Kidney (tissue), 14 donors: Measurements from ENCODE around the gene FAM222B. TPM values are rescaled to one million over a fixed set of nuclear protein-coding genes. Genes with fewer than 3 reads are reported as not detected.

Experiments used
- DNase-seq, 5 donors: peaks; one replicate each; pipeline ENCODE4 v3.0.0-alpha.2; 2013 to 2020
- FAIRE-seq: peaks from 2 replicates; lab custom pipeline; 2012; peaks lifted over from hg19 to GRCh38; lab: Jason Lieb, UNC
- H3K27ac ChIP-seq, 2 donors: one replicate each; pipeline ENCODE4 v1.7.0; 2013; ENCODE audit warnings: low read depth in 2 of 2, low read length in 2 of 2, inconsistent platforms in 1 of 2
- H3K27me3 ChIP-seq: one replicate; pipeline ENCODE4 v1.7.1; 2013; ENCODE audit warnings: low read length, inconsistent platforms; ENCODE audit not compliant: control insufficient read depth, insufficient read depth
- H3K36me3 ChIP-seq, 3 donors: one replicate each; pipeline versions ENCODE4 v1.7.0 to v1.7.1; 2013; ENCODE audit warnings: low read length in 3 of 3, control low read depth in 1 of 3, inconsistent platforms in 1 of 3; ENCODE audit not compliant: insufficient read depth in 3 of 3, control insufficient read depth in 2 of 3
- H3K4me1 ChIP-seq, 3 donors: one replicate each; pipeline versions ENCODE4 v1.7.0 to v1.7.1; 2013; ENCODE audit warnings: low read length in 3 of 3, inconsistent platforms in 1 of 3, low read depth in 1 of 3; ENCODE audit not compliant: control insufficient read depth in 2 of 3, insufficient read depth in 2 of 3
- H3K4me3 ChIP-seq, 3 donors: one replicate each; pipeline versions ENCODE4 v1.7.0 to v1.8.1; 2013; ENCODE audit warnings: low read length in 3 of 3, control low read depth in 1 of 3, inconsistent platforms in 1 of 3
- H3K9ac ChIP-seq, 3 donors: one replicate each; pipeline versions ENCODE4 v1.7.0 to v1.7.1; 2013; ENCODE audit warnings: low read length in 3 of 3, control low read depth in 1 of 3, inconsistent platforms in 1 of 3
- H3K9me3 ChIP-seq, 3 donors: one replicate each; pipeline versions ENCODE4 v1.7.0 to v1.7.1; 2013; ENCODE audit warnings: low read length in 3 of 3, control low read depth in 1 of 3, inconsistent platforms in 1 of 3; ENCODE audit not compliant: control insufficient read depth in 2 of 3, insufficient read depth in 1 of 3
- intact Hi-C: fragments of 100-400 bp; cut with DNase I; formaldehyde crosslinking; loops from one replicate; pipeline ENCODE4 v1.11.1; 2022
- polyA plus RNA-seq: library from polyadenylated mRNA; stranded (reverse); fragments of 350-450 nt; fragmentation: Illumina TruSeq; extraction: RNeasy Lipid Tissue Mini Kit (QIAGEN cat#74804); gene quantifications from one replicate; pipeline ENCODE4 v1.2.3, GENCODE V29; 2014; ENCODE audit warnings: low read depth, low replicate concordance; ENCODE audit not compliant: insufficient read depth
- total RNA-seq: library from RNA; stranded (reverse); fragmentation: NEBNext Ultra II Directional; extraction: Animal tissue kit (Norgen Biotek cat#: 25700); gene quantifications from one replicate; pipeline ENCODE4 v1.2.1, GENCODE V29; 2021
- TF ChIP-seq, protein P1 (sequence below): IDR thresholded peaks from 3 replicates; pipeline ENCODE4 v1.5.1; 2012; ENCODE audit warnings: mild to moderate bottlenecking, moderate library complexity, borderline replicate concordance; ENCODE audit not compliant: insufficient read depth; ENCODE audit errors: extremely low read depth
- donor health status: control.
- donor health status: control.
- donor health status: control.
- donor health status: control.
- donor health status: control.
- donor health status: DM: yes; HTN: yes; CAD: no.
- donor health status: Normal renal cell carcinoma (clear cell type).

The FAM222B gene
- total and polyA plus RNA-seq, 2 donors from 2014 or later: 13.0 to 31.0 TPM

GRCh38 chr17:28751600-28752366 lies 90.8 kb downstream of the FAM222B start:
- H3K4me3 ChIP-seq: no peak overlapping the region
- H3K36me3 ChIP-seq: peaks cover 10 to 40% (median 14%) of the 10 kb centered on the region in 3 donors
- no peak overlapping the region for H3K9ac ChIP-seq
- no peak overlapping the region for H3K27ac ChIP-seq
- H3K9me3 ChIP-seq: no peaks in the 10 kb centered on the region
- intact Hi-C loops: no loop called here
- no peaks in the 10 kb centered on the region for H3K27me3 ChIP-seq
- H3K4me1 ChIP-seq: peaks cover 3 to 39% (median 30%) of the 10 kb centered on the region in 3 donors
- TF ChIP-seq, protein P1, sequence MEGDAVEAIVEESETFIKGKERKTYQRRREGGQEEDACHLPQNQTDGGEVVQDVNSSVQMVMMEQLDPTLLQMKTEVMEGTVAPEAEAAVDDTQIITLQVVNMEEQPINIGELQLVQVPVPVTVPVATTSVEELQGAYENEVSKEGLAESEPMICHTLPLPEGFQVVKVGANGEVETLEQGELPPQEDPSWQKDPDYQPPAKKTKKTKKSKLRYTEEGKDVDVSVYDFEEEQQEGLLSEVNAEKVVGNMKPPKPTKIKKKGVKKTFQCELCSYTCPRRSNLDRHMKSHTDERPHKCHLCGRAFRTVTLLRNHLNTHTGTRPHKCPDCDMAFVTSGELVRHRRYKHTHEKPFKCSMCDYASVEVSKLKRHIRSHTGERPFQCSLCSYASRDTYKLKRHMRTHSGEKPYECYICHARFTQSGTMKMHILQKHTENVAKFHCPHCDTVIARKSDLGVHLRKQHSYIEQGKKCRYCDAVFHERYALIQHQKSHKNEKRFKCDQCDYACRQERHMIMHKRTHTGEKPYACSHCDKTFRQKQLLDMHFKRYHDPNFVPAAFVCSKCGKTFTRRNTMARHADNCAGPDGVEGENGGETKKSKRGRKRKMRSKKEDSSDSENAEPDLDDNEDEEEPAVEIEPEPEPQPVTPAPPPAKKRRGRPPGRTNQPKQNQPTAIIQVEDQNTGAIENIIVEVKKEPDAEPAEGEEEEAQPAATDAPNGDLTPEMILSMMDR: no peak
- FAIRE-seq (no peak), DNase-seq (peak in 1 of 5 donors; percentile 23)

DNA sequence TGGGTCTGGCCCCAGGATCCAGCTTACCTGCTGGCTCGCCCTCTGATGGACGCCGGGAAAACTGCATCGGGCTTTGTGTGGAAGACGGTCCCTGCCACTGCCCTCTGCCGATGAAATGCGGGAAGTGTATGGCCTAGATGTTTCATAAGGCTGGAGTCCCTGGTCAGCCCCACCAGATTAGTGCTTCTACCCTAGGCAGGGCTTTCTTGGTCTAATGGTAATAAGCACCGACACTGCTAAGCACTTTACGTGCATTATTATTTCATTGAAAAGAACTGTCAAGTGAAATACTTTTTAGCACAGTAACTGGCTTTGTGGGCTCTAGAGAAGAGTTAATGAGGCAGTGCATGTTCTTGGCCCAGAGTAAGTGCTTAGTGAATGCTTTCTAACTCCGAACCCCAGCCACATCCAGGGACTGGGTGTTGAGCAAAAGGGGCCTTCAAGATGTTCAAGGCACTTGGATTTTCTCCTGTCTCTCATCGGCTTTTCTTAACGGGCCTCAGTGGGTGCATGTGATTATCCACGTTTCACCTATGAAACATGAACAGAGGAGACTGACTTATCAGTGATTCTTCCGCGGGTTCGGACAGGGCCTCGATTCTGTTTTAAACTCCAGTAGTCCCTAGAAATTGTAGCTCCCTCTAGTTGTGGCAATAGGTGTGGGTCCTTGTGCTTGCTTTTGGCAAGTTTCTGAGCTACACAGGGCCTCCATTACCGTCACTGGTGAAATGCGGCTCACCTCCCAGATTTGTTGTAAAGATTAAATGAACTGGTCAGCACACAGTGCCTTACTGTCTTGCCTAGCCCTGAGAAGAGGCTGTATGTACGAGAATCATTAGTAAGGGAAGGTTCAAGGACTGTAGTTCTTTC lies 92.2 kb downstream of the FAM222B start:
- Histone ChIP-seq H3K36me3 (peaks cover 10 to 40% (median 14%) of the 10 kb centered on the region in 3 donors), H3K9ac (peak overlapping the region in 1 of 3 donors; percentile 32), H3K9me3 (no peaks in the 10 kb centered on the region), H3K27ac (peak overlapping the region in 1 of 2 donors; percentile 68), H3K4me1 (peaks cover 3 to 51% (median 42%) of the 10 kb centered on the region in 3 donors), H3K27me3 (no peaks in the 10 kb centered on the region), H3K4me3 (peak overlapping the region in 2 of 3 donors; percentile 17 to 18)
- intact Hi-C loops: no loop called here
- FAIRE-seq (no peak), DNase-seq (peak; percentile 94 to 96 (median 95))
- TF ChIP-seq, protein P1: peak; percentile 100

DNA sequence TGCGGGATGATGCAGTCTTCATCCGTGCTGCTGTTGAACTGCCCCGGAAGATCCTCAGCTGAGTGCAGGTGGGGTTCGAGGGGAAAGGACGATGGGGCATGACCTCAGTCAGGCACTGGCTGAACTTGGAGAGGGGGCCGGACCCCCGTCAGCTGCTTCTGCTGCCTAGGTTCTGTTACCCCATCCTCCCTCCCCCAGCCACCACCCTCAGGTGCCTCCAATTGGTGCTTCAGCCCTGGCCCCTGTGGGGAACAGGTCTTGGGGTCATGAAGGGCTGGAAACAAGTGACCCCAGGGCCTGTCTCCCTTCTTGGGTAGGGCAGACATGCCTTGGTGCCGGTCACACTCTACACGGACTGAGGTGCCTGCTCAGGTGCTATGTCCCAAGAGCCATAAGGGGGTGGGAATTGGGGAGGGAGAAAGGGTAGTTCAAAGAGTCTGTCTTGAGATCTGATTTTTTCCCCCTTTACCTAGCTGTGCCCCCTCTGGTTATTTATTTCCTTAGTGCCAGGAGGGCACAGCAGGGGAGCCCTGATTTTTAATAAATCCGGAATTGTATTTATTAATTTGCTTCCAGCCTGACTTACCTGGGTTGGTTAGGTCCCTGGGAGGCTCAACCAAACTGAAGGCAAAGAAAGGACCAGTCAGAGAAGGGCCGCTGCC lies 92.9 kb downstream of the FAM222B start:
- intact Hi-C loops: no loop called here
- no peak for FAIRE-seq

More for the DNA sequence above, 92.9 kb downstream of the FAM222B start:
- H3K27me3 ChIP-seq: no peaks in the 10 kb centered on the region
- H3K4me3 ChIP-seq: no peak overlapping the region
- peak in 1 of 5 donors; percentile 73 for DNase-seq
- peaks cover 10 to 36% (median 14%) of the 10 kb centered on the region in 3 donors for H3K36me3 ChIP-seq
- no peaks in the 10 kb centered on the region for H3K9me3 ChIP-seq
- peak overlapping the region in 1 of 2 donors; percentile 23 for H3K27ac ChIP-seq
- TF ChIP-seq, protein P1: no peak
- H3K9ac ChIP-seq: no peak overlapping the region
- H3K4me1 ChIP-seq: peaks cover 3 to 54% (median 42%) of the 10 kb centered on the region in 3 donors
